Measurements from ENCODE around the gene ANO3. TPM values are rescaled to one million over a fixed set of nuclear protein-coding genes. Genes with fewer than 3 reads are reported as not detected.

The ANO3 gene
- total and polyA plus RNA-seq, 2 of the 4 experiments (the other 2 are of a cell fraction) = 0.02 to 0.18 TPM

GRCh38 chr11:26331911-26332571 lies at the start of gene ANO3 (continued):
- TF ChIP-seq RFX5 (IDR thresholded peaks at IDR 0.05; ENCODE audit: low read depth, low read length) (no peak), SMC3 (IDR thresholded peaks at IDR 0.05; ENCODE audit: low read depth, low read length) (peak; percentile 21; the same call in 1 of the 2 replicates)

GRCh38 chr11:26283852-26284408 lies 48.0 kb upstream of the ANO3 start:
- ChIA-PET CTCF (interaction anchor here (0.6 to 1.5 kb wide), 11 partner anchors 11 to 303 kb away, joined by 3 to 5 read pairs (median 3); no protein-coding TSS in a partner anchor), POLR2A (ENCODE audit: unreplicated experiment) (no interaction called here)
- 92% methylated on average over 2 of the region's 6 CpGs; no CpG with 5 or more reads in 1 of the 2 experiments for WGBS, 2 experiments (ENCODE audit: extremely low coverage in 2 of 2, insufficient read length in 1 of 2)
- Histone ChIP-seq H2AK5ac (ENCODE audit: low read depth, low read length) (no peak overlapping the region), H2BK15ac (ENCODE audit: low read depth, low read length) (no peak overlapping the region), H3K23ac (ENCODE audit: low read depth, low read length) (peak overlapping the region; percentile 10; the same call in 1 of the 2 replicates), H2BK5ac (ENCODE audit: low read depth, low read length, poor library complexity, severe bottlenecking) (no peak overlapping the region), H3K4ac (ENCODE audit: low read depth, low read length) (no peak overlapping the region), H3K36me3 (ENCODE audit: control insufficient read depth, insufficient read depth, low read length) (no peaks in the 10 kb centered on the region), H2AK9ac (replicated peaks; ENCODE audit: low read depth, low read length, poor library complexity) (no peak overlapping the region), H3K9ac (ENCODE audit: low read depth, low read length) (no peak overlapping the region), H2AFZ (replicated peaks; ENCODE audit: low read length, poor library complexity) (peak overlapping the region; percentile 68), H3K4me3 (ENCODE audit: insufficient read depth, low read depth, low read length) (no peak overlapping the region), H3K18ac (ENCODE audit: low read depth, low read length) (no peak overlapping the region), H3K79me1 (ENCODE audit: low read depth in 1 of 2, low read length in 2 of 2) (no peaks in the 10 kb centered on the region), H2BK120ac (ENCODE audit: low read depth, low read length) (no peak overlapping the region), H3K14ac (replicated peaks; ENCODE audit: low read depth, low read length) (no peak overlapping the region), H4K91ac (ENCODE audit: insufficient read depth, low read depth, low read length) (no peak overlapping the region), H2BK20ac (ENCODE audit: low read depth, low read length) (no peak overlapping the region), H3K9me1 (ENCODE audit: insufficient read depth, low read length) (0 out of 2 replicates have a peak, but pooled peaks cover 3% of the 10 kb centered on the region), H3K27ac (ENCODE audit: insufficient read depth, low read length) (no peak overlapping the region), H3K4me1 (ENCODE audit: control insufficient read depth, insufficient read depth, low read length) (no peaks in the 10 kb centered on the region), H3K9me3 (ENCODE audit: control insufficient read depth, insufficient read depth, low read length) (no peaks in the 10 kb centered on the region), H3K4me2 (ENCODE audit: low read depth, low read length) (peak overlapping the region; percentile 17; the same call in 1 of the 2 replicates), H3K56ac (ENCODE audit: extremely low read depth, insufficient read depth, low read length) (no peak overlapping the region), H4K5ac (ENCODE audit: low read depth, low read length) (no peak overlapping the region), H4K8ac (ENCODE audit: low read depth in 2 of 2, low read length in 2 of 2) (0 out of 4 replicates have a peak overlapping the region, but pooled peaks of 1 of the 2 experiments have one; percentile 12), H4K20me1 (ENCODE audit: insufficient read depth, low read length) (no peaks in the 10 kb centered on the region), H3K27me3 (ENCODE audit: control insufficient read depth, insufficient read depth, low read length) (no peaks in the 10 kb centered on the region)
- TF ChIP-seq, protein P1, sequence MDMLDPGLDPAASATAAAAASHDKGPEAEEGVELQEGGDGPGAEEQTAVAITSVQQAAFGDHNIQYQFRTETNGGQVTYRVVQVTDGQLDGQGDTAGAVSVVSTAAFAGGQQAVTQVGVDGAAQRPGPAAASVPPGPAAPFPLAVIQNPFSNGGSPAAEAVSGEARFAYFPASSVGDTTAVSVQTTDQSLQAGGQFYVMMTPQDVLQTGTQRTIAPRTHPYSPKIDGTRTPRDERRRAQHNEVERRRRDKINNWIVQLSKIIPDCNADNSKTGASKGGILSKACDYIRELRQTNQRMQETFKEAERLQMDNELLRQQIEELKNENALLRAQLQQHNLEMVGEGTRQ (IDR thresholded peaks at IDR 0.05; ENCODE audit: low read depth, low read length) = no peak
- TF ChIP-seq RCOR1 (IDR thresholded peaks at IDR 0.05; ENCODE audit: insufficient replicate concordance, low read length) (no peak), RAD21 (IDR thresholded peaks at IDR 0.05; ENCODE audit: low read length) (no peak), CHD1 (IDR thresholded peaks at IDR 0.05; ENCODE audit: low read depth, low read length) (no peak), NFE2L2 (IDR thresholded peaks at IDR 0.05; ENCODE audit: low read depth, low read length) (no peak), BHLHE40 (IDR thresholded peaks at IDR 0.05; ENCODE audit: low read depth, low read length) (no peak), MXI1 (IDR thresholded peaks at IDR 0.05; ENCODE audit: borderline replicate concordance, low read depth, low read length) (no peak), SMC3 (IDR thresholded peaks at IDR 0.05; ENCODE audit: low read depth, low read length) (no peak), MAZ (IDR thresholded peaks at IDR 0.05; ENCODE audit: borderline replicate concordance, low read depth, low read length) (no peak), MAFK (IDR thresholded peaks at IDR 0.05; ENCODE audit: low read depth, low read length) (no peak), FOS (IDR thresholded peaks at IDR 0.05; ENCODE audit: low read depth, low read length) (no peak)
- TF ChIP-seq, protein P2, sequence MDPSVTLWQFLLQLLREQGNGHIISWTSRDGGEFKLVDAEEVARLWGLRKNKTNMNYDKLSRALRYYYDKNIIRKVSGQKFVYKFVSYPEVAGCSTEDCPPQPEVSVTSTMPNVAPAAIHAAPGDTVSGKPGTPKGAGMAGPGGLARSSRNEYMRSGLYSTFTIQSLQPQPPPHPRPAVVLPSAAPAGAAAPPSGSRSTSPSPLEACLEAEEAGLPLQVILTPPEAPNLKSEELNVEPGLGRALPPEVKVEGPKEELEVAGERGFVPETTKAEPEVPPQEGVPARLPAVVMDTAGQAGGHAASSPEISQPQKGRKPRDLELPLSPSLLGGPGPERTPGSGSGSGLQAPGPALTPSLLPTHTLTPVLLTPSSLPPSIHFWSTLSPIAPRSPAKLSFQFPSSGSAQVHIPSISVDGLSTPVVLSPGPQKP (IDR thresholded peaks at IDR 0.05; ENCODE audit: borderline replicate concordance, low read depth, low read length) = no peak
- ATAC-seq (ENCODE audit: low read depth) = no peak
- dilution Hi-C loops (cut with HindIII; ENCODE audit: low sequenced_read_pairs, unreplicated experiment) (no loop called here), in situ Hi-C loops (cut with MboI; ENCODE audit: low sequenced_read_pairs) (no loop called here), intact Hi-C loops (cut with micrococcal nuclease) (loop anchor here (10.0 kb wide), 1 partner anchor 1201 kb away; no protein-coding TSS in a partner anchor)
- no TSS peak for BruUV-seq (replicated peaks)
- no peak for DNase-seq
